ENCODE measurements around the gene PDE10A.

- TF ChIP-seq GATA3 (IDR thresholded peaks at IDR 0.05; ENCODE audit: low read depth, low read length) (no peak), GATA2 (IDR thresholded peaks at IDR 0.05; ENCODE audit: low read depth, low read length) (no peak)
Observed at GRCh38 chr6:165654144-165654543, 8.9 kb downstream of the PDE10A start.

Data from SH-SY5Y (cell line).